Measurements from ENCODE around the gene IL6.

IL6 gene

GRCh38 chr7:22688084-22688483, 38.9 kb upstream of the IL6 start:
- no peak for TF ChIP-seq CTCF (IDR thresholded peaks at IDR 0.05)

GRCh38 chr7:22694597-22695207, 32.3 kb upstream of the IL6 start:
- TF ChIP-seq CTCF (IDR thresholded peaks at IDR 0.05): no peak

- TF ChIP-seq CTCF (IDR thresholded peaks at IDR 0.05): no peak
Observed at GRCh38 chr7:22695476-22696132, 31.4 kb upstream of the IL6 start.

GRCh38 chr7:22696541-22697228, 30.3 kb upstream of the IL6 start:
- TF ChIP-seq CTCF (IDR thresholded peaks at IDR 0.05): no peak

GRCh38 chr7:22697322-22697859, 29.6 kb upstream of the IL6 start:
- TF ChIP-seq CTCF (IDR thresholded peaks at IDR 0.05): no peak

GRCh38 chr7:22697876-22698606, 29.0 kb upstream of the IL6 start:
- no peak for TF ChIP-seq CTCF (IDR thresholded peaks at IDR 0.05)

- no peak for TF ChIP-seq CTCF (IDR thresholded peaks at IDR 0.05)
Observed at GRCh38 chr7:22698767-22699166, 28.2 kb upstream of the IL6 start.

Measured in LNCAP (cell line).